Epithelial cell of prostate (primary cell): Measurements from ENCODE around the gene ARF6.
"Not testable (repeated sequence)": the region's sequence is repeated elsewhere in the genome, so short reads cannot be mapped to it uniquely, and the experiment has no call there.

Experiments
- DNase-seq: peaks from one replicate; pipeline ENCODE4 v3.0.0-alpha.2; 2011; ENCODE audit warnings: low read depth, low spot score
- H3K27ac ChIP-seq: fragments of 450-650 bp; 2 replicates; pipeline ENCODE4 v1.5.1; 2017; ENCODE audit warnings: mild to moderate bottlenecking

The ARF6 gene

GRCh38 chr14:49875640-49876198, 17.2 kb upstream of the ARF6 start:
- no peak for DNase-seq
- no peak overlapping the region for H3K27ac ChIP-seq

DNA sequence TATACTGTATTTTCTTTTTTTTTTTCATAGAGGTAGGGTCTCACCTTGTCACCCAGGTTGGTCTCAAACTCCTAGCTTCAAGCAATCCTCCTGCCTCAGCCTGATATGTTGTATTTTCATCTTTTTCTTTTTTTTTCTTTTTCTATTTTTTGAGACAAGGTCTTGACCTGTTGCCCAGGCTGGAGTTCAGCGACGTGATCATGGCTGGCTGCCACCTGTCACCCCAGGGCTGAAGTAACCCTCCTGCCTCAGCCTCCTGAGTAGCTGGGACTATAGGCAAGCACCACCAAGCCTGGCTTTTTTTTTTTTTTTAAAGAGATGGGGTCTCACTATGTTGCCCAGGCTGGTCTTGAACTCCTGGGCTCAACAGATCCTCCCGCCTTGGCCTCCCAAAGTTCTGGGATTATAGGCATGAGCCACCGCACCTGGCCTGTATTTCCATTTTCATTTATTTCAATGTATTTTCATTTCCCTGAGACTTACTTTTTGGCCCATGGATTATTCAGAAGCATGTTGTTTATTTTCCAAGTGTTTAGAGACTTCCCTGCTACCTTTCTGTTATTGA, 16.2 kb upstream of the ARF6 start:
- no peak overlapping the region for H3K27ac ChIP-seq
- no peak for DNase-seq

DNA sequence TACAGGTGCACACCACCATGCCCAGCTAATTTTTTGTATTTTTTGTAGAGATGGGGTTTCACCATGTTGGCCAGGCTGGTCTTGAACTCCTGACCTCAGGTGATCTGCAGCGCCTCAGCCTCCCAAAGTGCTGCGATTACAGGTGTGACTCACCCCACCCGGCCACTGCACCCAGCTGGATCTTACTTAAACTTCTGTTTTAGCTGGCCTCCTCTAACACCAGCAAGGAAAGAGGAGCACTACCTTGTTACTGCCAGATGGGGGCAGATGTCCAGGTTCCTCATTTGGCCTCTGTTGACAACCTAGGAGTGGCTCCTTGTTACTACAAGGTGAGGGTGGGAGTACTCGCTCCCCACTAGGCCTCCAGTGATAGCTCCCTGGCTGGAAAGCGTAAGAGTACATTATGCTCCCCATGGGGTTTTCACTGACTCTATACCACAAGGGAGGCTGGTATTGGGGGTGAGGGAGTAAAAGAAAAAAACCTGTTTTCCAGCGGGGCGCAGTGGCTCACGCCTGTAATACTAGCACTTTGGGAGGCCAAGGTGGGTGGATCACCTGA, 13.2 kb upstream of the ARF6 start:
- DNase-seq = no peak
- peak overlapping the region; percentile 30 for H3K27ac ChIP-seq

- DNase-seq = no peak
- H3K27ac ChIP-seq = peak overlapping the region; percentile 30
Observed at GRCh38 chr14:49880267-49881064, 12.4 kb upstream of the ARF6 start.

DNA sequence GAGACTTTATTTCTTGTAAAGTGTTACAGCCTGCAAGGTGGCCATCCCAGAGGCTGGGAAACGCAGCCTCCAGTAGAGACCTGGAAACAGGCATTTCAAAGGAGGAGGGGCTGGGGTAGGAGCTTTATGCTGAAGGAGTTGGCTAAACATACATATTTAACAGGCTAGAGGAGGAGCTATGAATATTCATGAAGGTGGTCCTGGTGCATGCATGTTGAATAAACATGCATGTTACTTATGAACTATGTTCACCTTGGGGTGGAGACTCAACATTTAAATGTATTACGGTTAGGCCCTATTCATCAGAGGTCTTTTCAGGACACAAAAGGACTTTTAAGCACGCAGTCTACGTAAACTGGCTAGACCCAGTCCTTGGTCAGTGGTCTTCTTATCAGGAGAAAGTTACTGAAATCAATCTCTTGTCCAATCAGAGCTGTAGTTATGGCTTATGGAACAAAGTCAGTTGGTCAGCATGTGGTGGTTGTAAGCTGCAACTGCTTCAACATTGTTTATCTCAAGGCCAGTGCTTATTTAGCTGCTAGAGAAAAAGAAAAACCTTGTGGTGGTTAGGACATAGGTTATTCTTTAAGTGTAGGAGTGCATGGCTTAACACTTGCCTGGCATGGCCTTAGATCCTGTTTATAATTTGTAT, 11.4 kb upstream of the ARF6 start:
- no peak for DNase-seq

DNA sequence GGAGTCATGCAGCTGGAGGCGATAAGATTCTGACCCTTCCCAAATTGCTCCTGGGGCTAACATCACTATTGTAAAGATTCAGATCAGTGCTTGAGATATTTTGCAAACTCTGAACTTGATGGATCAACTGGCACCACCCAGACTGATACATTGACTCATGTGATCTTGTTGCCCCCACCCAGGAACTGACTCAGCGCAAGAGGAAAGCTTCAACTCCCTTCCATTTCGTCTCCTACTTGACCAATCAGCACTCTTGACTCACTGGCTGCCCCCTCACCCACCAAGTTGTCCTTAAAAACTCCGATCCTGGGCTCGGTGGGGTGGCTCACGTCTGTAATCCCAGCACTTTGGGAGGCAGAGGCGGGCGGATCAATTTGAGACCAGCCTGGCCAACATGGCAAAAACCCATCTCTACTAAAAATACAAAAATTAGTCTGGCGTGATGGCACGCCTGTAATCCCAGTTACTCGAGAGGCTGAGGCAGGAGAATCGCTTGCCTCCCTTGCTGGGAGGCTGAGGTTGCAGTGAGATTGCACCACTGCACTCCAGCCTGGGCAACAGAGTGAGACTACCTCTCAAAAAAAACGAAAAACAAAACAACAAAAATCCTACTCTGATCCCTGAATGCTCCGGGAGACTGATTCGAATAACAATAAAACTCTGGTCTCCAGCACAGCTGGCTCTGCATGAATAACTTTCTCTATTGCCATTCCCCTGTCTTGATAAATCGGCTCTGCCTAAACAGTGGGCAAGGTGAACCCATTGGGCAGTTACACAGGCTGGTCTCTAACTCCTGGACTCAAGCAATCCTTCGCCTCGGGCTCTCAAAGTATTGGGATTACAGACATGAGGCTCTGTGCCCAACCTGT, 9.8 kb upstream of the ARF6 start:
- DNase-seq = no peak
- H3K27ac ChIP-seq = peak overlapping the region; percentile 40

More for the DNA sequence above, 11.4 kb upstream of the ARF6 start:
- no peak overlapping the region for H3K27ac ChIP-seq

DNA sequence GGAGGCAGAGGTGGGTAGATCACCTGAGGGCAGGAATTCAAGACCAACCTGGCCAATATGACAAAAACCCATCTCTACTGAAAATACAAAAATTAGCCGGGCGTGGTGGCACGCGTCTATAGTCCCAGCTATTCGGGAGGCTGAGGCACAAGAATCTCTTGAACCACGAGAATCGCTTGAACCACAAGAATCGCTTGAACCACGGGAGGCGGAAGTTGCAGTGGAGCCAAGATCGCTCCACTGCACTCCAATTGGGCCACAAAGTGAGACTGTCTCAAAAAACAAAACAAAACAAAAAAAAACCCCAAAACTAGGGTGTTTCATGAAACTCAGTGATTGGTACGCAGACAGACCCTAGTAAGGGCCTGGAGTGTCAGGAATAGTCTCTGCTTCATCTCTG, 6.4 kb upstream of the ARF6 start:
- no peak for DNase-seq
- no peak overlapping the region for H3K27ac ChIP-seq

DNA sequence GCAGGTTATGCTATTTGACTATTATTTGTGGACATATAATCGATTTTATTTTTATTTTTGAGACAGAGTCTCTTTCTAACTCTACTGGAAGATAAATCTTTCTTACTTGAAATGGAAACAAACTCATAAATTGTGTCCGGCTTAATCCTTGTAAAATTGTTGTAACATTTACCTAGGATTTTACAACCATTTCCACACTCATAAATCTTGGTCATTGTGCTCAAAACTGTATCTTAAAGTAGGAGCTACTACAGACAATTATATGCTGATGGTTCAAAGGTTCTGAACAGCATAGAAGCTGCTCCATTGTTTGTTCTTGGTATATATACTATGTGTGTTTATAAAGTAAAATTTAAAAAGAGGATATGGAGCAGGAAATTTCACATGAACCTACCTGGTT, 4.6 kb upstream of the ARF6 start:
- H3K27ac ChIP-seq = no peak overlapping the region
- no peak for DNase-seq

DNA sequence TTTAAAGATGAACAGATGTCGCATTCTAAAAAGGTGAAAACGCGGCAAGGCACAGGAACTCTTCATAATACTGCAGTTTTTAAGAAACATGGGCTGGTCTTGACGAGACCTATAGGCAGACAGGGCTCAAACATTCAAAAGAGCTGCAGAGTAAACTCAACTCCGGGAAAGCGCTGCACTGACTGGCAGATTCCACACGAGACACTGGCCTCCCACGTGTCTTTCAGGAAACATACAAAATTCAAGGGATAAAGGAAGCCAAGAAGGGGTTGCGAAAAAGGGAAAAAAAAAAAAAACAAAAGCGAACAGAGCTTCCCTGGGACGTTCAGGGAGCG, 614 bp upstream of the ARF6 start:
- no peak for DNase-seq
- H3K27ac ChIP-seq = peak overlapping the region; percentile 98

DNA sequence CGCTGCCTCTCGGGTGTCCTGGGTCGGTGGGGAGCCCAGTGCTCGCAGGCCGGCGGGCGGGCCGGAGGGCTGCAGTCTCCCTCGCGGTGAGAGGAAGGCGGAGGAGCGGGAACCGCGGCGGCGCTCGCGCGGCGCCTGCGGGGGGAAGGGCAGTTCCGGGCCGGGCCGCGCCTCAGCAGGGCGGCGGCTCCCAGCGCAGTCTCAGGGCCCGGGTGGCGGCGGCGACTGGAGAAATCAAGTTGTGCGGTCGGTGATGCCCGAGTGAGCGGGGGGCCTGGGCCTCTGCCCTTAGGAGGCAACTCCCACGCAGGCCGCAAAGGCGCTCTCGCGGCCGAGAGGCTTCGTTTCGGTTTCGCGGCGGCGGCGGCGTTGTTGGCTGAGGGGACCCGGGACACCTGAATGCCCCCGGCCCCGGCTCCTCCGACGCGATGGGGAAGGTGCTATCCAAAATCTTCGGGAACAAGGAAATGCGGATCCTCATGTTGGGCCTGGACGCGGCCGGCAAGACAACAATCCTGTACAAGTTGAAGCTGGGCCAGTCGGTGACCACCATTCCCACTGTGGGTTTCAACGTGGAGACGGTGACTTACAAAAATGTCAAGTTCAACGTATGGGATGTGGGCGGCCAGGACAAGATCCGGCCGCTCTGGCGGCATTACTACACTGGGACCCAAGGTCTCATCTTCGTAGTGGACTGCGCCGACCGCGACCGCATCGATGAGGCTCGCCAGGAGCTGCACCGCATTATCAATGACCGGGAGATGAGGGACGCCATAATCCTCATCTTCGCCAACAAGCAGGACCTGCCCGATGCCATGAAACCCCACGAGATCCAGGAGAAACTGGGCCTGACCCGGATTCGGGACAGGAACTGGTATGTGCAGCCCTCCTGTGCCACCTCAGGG, 679 bp downstream of the ARF6 start:
- DNase-seq = no peak
- H3K27ac ChIP-seq = peak overlapping the region; percentile 98

- DNase-seq = not testable (repeated sequence)
- H3K27ac ChIP-seq = peak overlapping the region; percentile 98
Observed at GRCh38 chr14:49894214-49895107, 1.6 kb downstream of the ARF6 start.

DNA sequence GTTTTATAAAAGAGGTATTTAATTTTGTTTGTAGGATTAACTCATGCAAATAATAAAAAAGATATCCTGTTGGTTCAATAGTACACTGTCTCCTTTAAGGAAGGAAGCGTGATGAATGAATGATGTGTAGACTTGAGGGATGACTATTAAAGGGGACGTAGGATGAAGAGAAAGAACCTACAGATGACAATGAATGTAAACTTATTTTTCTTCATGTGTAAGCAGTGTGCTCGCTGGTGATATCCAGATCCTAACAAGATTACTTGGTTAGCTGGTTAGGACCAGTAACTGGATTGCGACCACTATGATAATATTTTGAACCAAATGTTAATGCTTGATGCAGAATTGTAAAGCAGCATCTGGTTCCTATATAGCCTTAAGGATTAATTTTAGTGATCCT, 2.6 kb downstream of the ARF6 start:
- peak overlapping the region; percentile 98 for H3K27ac ChIP-seq
- no peak for DNase-seq

DNA sequence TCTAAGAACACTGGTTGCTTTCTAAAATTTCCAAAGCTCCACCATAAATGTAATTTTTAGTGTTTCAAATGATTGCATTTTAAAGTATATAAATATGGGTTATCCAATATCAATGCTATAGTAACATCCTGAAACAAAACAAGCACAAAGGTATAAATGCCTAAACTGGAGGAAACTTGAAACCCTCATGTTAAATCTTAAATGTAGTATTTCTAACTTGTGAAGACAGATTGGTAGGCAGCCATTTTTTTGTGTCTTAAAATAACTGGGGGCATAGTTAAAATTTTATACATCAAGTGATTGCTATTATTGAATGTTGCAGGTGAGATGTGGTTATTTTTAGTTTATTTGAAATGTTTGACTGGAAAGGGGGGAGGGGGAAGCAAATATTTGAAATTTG, 3.4 kb downstream of the ARF6 start:
- H3K27ac ChIP-seq = peak overlapping the region; percentile 98
- DNase-seq = not testable (repeated sequence)

DNA sequence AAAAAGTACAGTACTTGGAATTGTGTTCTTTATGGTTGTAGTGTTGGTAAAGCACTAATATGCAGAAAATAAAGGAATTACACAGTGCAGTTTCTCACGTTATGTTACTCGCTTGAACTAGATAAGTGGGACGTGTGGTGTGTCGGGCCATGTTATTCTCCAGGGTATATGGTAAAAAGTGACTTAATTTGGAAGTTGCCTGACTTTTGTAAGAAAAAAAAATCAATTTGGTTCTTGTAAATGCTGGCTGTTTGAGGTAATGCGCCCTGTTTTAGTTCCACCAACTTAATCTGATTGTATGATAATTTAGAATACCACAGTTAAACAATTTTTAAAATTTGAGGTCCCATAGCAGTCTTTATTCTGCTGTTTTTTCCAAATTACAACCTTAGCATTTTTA, 4.1 kb downstream of the ARF6 start:
- DNase-seq = no peak
- H3K27ac ChIP-seq = peak overlapping the region; percentile 98

GRCh38 chr14:49897414-49897813, 4.5 kb downstream of the ARF6 start:
- no peak for DNase-seq
- peak overlapping the region; percentile 98 for H3K27ac ChIP-seq

GRCh38 chr14:49897965-49898364, 5.1 kb downstream of the ARF6 start:
- no peak for DNase-seq
- H3K27ac ChIP-seq = peak overlapping the region; percentile 98

GRCh38 chr14:49898485-49898884, 5.6 kb downstream of the ARF6 start:
- DNase-seq = no peak
- peak overlapping the region; percentile 98 for H3K27ac ChIP-seq

DNA sequence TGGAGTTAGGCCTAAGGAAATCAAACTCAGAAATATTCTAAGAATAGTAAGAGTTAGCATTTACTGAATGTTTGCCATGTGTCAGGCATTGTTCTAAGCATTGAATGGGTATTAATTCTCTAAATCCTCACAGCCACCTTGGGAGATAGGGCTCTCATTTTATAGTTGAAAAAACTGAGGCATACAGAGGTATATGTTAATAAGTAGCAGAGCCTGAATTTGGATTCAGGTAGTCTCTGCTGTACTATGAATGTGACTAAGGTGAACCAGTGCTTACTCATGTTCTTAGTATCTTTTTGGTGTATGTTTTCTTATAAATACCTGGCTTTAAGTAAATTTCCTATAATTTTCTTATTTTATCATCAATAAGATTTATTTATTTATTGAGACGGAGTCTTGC, 8.1 kb downstream of the ARF6 start:
- peak overlapping the region; percentile 6 for H3K27ac ChIP-seq

More for the DNA sequence above, 8.1 kb downstream of the ARF6 start:
- no peak for DNase-seq
